ENCODE results near the gene SLC45A3. TPM values are rescaled to one million over a fixed set of nuclear protein-coding genes. Genes with fewer than 3 reads are reported as not detected.

The SLC45A3 gene
- total RNA-seq, 1 donor = 1.1 TPM

- Histone ChIP-seq H3K79me2 (ENCODE audit: insufficient read depth, low read length) (no peaks in the 10 kb centered on the region), H3K27ac (ENCODE audit: low read depth, low read length) (no peak overlapping the region), H3K36me3 (ENCODE audit: insufficient read depth, low read length) (no peaks in the 10 kb centered on the region), H3K4me3 (ENCODE audit: insufficient read depth, low read length) (no peak overlapping the region), H3K4me2 (ENCODE audit: insufficient read depth, low read length) (no peak overlapping the region), H3K4me1 (ENCODE audit: insufficient read depth, low read length) (no peaks in the 10 kb centered on the region), H3K9me3 (ENCODE audit: low read depth, low read length) (no peaks in the 10 kb centered on the region), H3K27me3 (ENCODE audit: insufficient read depth, low read length) (peaks cover 3% of the 10 kb centered on the region), H4K20me1 (ENCODE audit: insufficient read depth, low read length) (no peaks in the 10 kb centered on the region), H2AFZ (ENCODE audit: low read length) (no peak overlapping the region)
- no peak for TF ChIP-seq CTCF (IDR thresholded peaks at IDR 0.05; ENCODE audit: extremely low read depth, low read depth, low read length)
- DNase-seq (ENCODE audit: insufficient read length, low spot score, missing footprints) = peak; percentile 81
Observed at GRCh38 chr1:205668951-205669340, 11.4 kb downstream of the SLC45A3 start.

GRCh38 chr1:205667909-205668643 is 12.2 kb downstream of the SLC45A3 start:
- DNase-seq (ENCODE audit: insufficient read length, low spot score, missing footprints) = peak; percentile 48
- H3K36me3 ChIP-seq (ENCODE audit: insufficient read depth, low read length) = no peaks in the 10 kb centered on the region
- no peaks in the 10 kb centered on the region for H4K20me1 ChIP-seq (ENCODE audit: insufficient read depth, low read length)
- no peak overlapping the region for H3K4me3 ChIP-seq (ENCODE audit: insufficient read depth, low read length)
- no peak for TF ChIP-seq CTCF (IDR thresholded peaks at IDR 0.05; ENCODE audit: extremely low read depth, low read depth, low read length)
- H3K9me3 ChIP-seq (ENCODE audit: low read depth, low read length) = no peaks in the 10 kb centered on the region
- no peak overlapping the region for H2AFZ ChIP-seq (ENCODE audit: low read length)
- no peak overlapping the region for H3K4me2 ChIP-seq (ENCODE audit: insufficient read depth, low read length)
- peaks cover 3% of the 10 kb centered on the region for H3K27me3 ChIP-seq (ENCODE audit: insufficient read depth, low read length)
- no peak overlapping the region for H3K27ac ChIP-seq (ENCODE audit: low read depth, low read length)
- no peaks in the 10 kb centered on the region for H3K4me1 ChIP-seq (ENCODE audit: insufficient read depth, low read length)
- no peaks in the 10 kb centered on the region for H3K79me2 ChIP-seq (ENCODE audit: insufficient read depth, low read length)

- no peaks in the 10 kb centered on the region for H4K20me1 ChIP-seq (ENCODE audit: insufficient read depth, low read length)
Observed at GRCh38 chr1:205666372-205667166, 13.7 kb downstream of the SLC45A3 start.

More at GRCh38 chr1:205666372-205667166, 13.7 kb downstream of the SLC45A3 start:
- H3K36me3 ChIP-seq (ENCODE audit: insufficient read depth, low read length) = no peaks in the 10 kb centered on the region
- no peak overlapping the region for H3K4me3 ChIP-seq (ENCODE audit: insufficient read depth, low read length)
- H2AFZ ChIP-seq (ENCODE audit: low read length) = no peak overlapping the region
- TF ChIP-seq CTCF (IDR thresholded peaks at IDR 0.05; ENCODE audit: extremely low read depth, low read depth, low read length) = no peak
- no peak overlapping the region for H3K27ac ChIP-seq (ENCODE audit: low read depth, low read length)
- no peaks in the 10 kb centered on the region for H3K27me3 ChIP-seq (ENCODE audit: insufficient read depth, low read length)
- H3K4me2 ChIP-seq (ENCODE audit: insufficient read depth, low read length) = no peak overlapping the region
- peak; percentile 25 for DNase-seq (ENCODE audit: insufficient read length, low spot score, missing footprints)
- H3K9me3 ChIP-seq (ENCODE audit: low read depth, low read length) = no peaks in the 10 kb centered on the region
- no peaks in the 10 kb centered on the region for H3K79me2 ChIP-seq (ENCODE audit: insufficient read depth, low read length)
- no peaks in the 10 kb centered on the region for H3K4me1 ChIP-seq (ENCODE audit: insufficient read depth, low read length)

All from osteoblast (primary cell).